Neural cell (in vitro differentiated cells): ENCODE results near the gene SMARCA5. TPM values are rescaled to one million over a fixed set of nuclear protein-coding genes. Genes with fewer than 3 reads are reported as not detected.

ENCODE experiments used
- H2AFZ ChIP-seq: fragments of 200-600, 300-800 bp; sonication (generic), shearing (Covaris generic); 2 replicates; pipeline ENCODE4 v1.6.0; 2014; ENCODE audit warnings: low read depth, mild to moderate bottlenecking, antibody characterized with exemption, low read length, moderate library complexity
- H3F3A ChIP-seq: fragments of 200-600 bp; shearing (Covaris generic); 2 replicates; pipeline ENCODE4 v1.6.1; 2016; ENCODE audit warnings: mild to moderate bottlenecking, moderate library complexity, mixed read lengths, antibody characterized with exemption, low read length; ENCODE audit not compliant: insufficient read depth, poor library complexity, severe bottlenecking
- H3K27ac ChIP-seq: fragments of 200-600, 300-800 bp; sonication (generic), shearing (Covaris generic); 2 replicates; pipeline ENCODE4 v1.5.1; 2014; ENCODE audit warnings: mild to moderate bottlenecking, low read length, moderate library complexity
- H3K27me3 ChIP-seq: fragments of 300-800, 200-600 bp; sonication (generic), shearing (Covaris generic); 2 replicates; pipeline ENCODE4 v1.6.0; 2014; ENCODE audit warnings: mild to moderate bottlenecking, low read depth, low read length, moderate library complexity; ENCODE audit not compliant: insufficient read depth
- H3K36me3 ChIP-seq: fragments of 300-800, 200-600 bp; sonication (generic), shearing (Covaris generic); 2 replicates; pipeline ENCODE4 v1.5.1; 2014; ENCODE audit warnings: mild to moderate bottlenecking, antibody characterized with exemption, low read length, moderate library complexity; ENCODE audit not compliant: insufficient read depth
- H3K4me2 ChIP-seq: fragments of 300-800, 200-600 bp; sonication (generic), shearing (Covaris generic); 2 replicates; pipeline ENCODE4 v1.6.0; 2014; ENCODE audit warnings: mild to moderate bottlenecking, low read length
- H3K4me3 ChIP-seq: fragments of 300-800, 200-600 bp; sonication (generic), shearing (Covaris generic); 2 replicates; pipeline ENCODE4 v1.5.1; 2014; ENCODE audit warnings: mild to moderate bottlenecking, low read length, moderate library complexity
- H3K79me2 ChIP-seq: fragments of 200-600 bp; shearing (Covaris generic); replicated peaks from 2 replicates; pipeline ENCODE4 v1.6.0; 2014; ENCODE audit warnings: mild to moderate bottlenecking, low read length, moderate library complexity; ENCODE audit not compliant: insufficient read depth
- H3K9ac ChIP-seq: fragments of 300-800, 200-600 bp; sonication (generic), shearing (Covaris generic); 2 replicates; pipeline ENCODE4 v1.6.1; 2016; ENCODE audit warnings: mild to moderate bottlenecking, low read length, mixed read lengths
- H3K9me2 ChIP-seq: fragments of 200-600 bp; shearing (Covaris generic); 2 replicates; pipeline ENCODE4 v1.6.1; 2016; ENCODE audit warnings: mild to moderate bottlenecking, low read length, mixed read lengths; ENCODE audit not compliant: insufficient read depth
- H3K9me3 ChIP-seq: fragments of 200-600, 300-800 bp; sonication (generic), shearing (Covaris generic); 2 replicates; pipeline ENCODE4 v1.6.1; 2016; ENCODE audit warnings: mild to moderate bottlenecking, mixed run types, low read length, moderate library complexity, mixed read lengths
- H4K20me1 ChIP-seq: fragments of 200-600 bp; shearing (Covaris generic); 2 replicates; pipeline ENCODE4 v1.6.1; 2016; ENCODE audit warnings: mild to moderate bottlenecking, mixed run types; ENCODE audit not compliant: insufficient read depth
- EP300 ChIP-seq: fragments of 450-650 bp; conservative IDR thresholded peaks from 2 replicates; pipeline ENCODE4 v1.6.1; 2014; ENCODE audit warnings: antibody characterized with exemption, mild to moderate bottlenecking, moderate library complexity; ENCODE audit not compliant: poor library complexity, severe bottlenecking
- EZH2 ChIP-seq: fragments of 200-600, 300-800 bp; shearing (Covaris generic), sonication (generic); IDR thresholded peaks from 2 replicates; pipeline ENCODE4 v1.6.1; 2014; ENCODE audit warnings: antibody characterized with exemption, low read length, borderline replicate concordance, mild to moderate bottlenecking; ENCODE audit not compliant: insufficient read depth, poor library complexity, severe bottlenecking
- MXI1 ChIP-seq: fragments of 450-650 bp; conservative IDR thresholded peaks from 2 replicates; pipeline ENCODE4 v1.6.1; 2014; ENCODE audit warnings: antibody characterized with exemption, mild to moderate bottlenecking; ENCODE audit not compliant: poor library complexity, severe bottlenecking
- POLR2AphosphoS5 ChIP-seq: IDR thresholded peaks from 2 replicates; pipeline ENCODE4 v1.6.1; 2012
- RAD21 ChIP-seq: fragments of 450-650 bp; conservative IDR thresholded peaks from 2 replicates; pipeline ENCODE4 v1.6.1; 2014; ENCODE audit warnings: antibody characterized with exemption, mild to moderate bottlenecking, moderate library complexity
- SMC3 ChIP-seq: fragments of 450-650 bp; conservative IDR thresholded peaks from 2 replicates; pipeline ENCODE4 v1.6.1; 2014; ENCODE audit warnings: antibody characterized with exemption, mild to moderate bottlenecking, moderate library complexity; ENCODE audit not compliant: poor library complexity
- TAF1 ChIP-seq: IDR thresholded peaks from 2 replicates; pipeline ENCODE4 v1.6.1; 2012; ENCODE audit warnings: low read depth
- polyA plus RNA-seq: library from polyadenylated mRNA; depleted of rRNA; stranded (reverse); fragments of >200 nt; gene quantifications from 2 replicates; pipeline ENCODE4 v1.2.3, GENCODE V29; 2014
- TF ChIP-seq, protein P1 (sequence below): IDR thresholded peaks from 2 replicates; pipeline ENCODE4 v1.6.1; 2012; ENCODE audit warnings: borderline replicate concordance
- TF ChIP-seq, protein P2 (sequence below): fragments of 450-650 bp; IDR thresholded peaks from 2 replicates; pipeline ENCODE4 v1.5.1; 2014; ENCODE audit warnings: antibody characterized with exemption, mild to moderate bottlenecking, moderate library complexity; ENCODE audit not compliant: poor library complexity, severe bottlenecking

SMARCA5 gene
- polyA plus RNA-seq, 1 donor from 2014 or later: 49.2 TPM

DNA sequence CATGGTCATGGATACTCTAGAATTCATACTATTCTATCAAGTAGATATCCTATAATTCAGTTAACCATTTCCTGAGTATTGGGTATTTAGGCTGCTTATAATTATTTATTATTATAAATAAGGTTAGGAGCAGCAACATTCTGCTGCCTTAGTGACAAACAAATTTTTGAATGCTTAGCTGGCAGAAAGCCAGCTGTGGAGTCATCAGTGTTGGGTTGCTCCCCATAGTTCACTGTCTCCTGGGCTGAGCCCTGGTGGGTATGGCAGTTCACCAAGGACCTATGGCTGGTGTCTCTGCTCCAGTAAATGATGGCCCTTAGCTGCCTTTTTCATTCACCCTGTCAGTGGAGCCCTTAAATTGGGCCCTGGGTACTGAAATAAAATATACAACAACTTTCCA, 61.8 kb downstream of the SMARCA5 start:
- Histone ChIP-seq H2AFZ (no peak overlapping the region), H3K4me2 (no peak overlapping the region), H3F3A (no peaks in the 10 kb centered on the region), H4K20me1 (no peaks in the 10 kb centered on the region), H3K4me3 (no peak overlapping the region), H3K9me3 (no peaks in the 10 kb centered on the region), H3K79me2 (no peaks in the 10 kb centered on the region), H3K9ac (no peak overlapping the region), H3K27ac (no peak overlapping the region), H3K36me3 (no peaks in the 10 kb centered on the region), H3K27me3 (no peaks in the 10 kb centered on the region), H3K9me2 (no peaks in the 10 kb centered on the region)
- no peak for TF ChIP-seq POLR2AphosphoS5
- no peak for TF ChIP-seq EP300
- TF ChIP-seq MXI1: no peak
- no peak for TF ChIP-seq SMC3
- TF ChIP-seq, protein P1, sequence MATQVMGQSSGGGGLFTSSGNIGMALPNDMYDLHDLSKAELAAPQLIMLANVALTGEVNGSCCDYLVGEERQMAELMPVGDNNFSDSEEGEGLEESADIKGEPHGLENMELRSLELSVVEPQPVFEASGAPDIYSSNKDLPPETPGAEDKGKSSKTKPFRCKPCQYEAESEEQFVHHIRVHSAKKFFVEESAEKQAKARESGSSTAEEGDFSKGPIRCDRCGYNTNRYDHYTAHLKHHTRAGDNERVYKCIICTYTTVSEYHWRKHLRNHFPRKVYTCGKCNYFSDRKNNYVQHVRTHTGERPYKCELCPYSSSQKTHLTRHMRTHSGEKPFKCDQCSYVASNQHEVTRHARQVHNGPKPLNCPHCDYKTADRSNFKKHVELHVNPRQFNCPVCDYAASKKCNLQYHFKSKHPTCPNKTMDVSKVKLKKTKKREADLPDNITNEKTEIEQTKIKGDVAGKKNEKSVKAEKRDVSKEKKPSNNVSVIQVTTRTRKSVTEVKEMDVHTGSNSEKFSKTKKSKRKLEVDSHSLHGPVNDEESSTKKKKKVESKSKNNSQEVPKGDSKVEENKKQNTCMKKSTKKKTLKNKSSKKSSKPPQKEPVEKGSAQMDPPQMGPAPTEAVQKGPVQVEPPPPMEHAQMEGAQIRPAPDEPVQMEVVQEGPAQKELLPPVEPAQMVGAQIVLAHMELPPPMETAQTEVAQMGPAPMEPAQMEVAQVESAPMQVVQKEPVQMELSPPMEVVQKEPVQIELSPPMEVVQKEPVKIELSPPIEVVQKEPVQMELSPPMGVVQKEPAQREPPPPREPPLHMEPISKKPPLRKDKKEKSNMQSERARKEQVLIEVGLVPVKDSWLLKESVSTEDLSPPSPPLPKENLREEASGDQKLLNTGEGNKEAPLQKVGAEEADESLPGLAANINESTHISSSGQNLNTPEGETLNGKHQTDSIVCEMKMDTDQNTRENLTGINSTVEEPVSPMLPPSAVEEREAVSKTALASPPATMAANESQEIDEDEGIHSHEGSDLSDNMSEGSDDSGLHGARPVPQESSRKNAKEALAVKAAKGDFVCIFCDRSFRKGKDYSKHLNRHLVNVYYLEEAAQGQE: no peak
- no peak for TF ChIP-seq EZH2
- TF ChIP-seq, protein P2, sequence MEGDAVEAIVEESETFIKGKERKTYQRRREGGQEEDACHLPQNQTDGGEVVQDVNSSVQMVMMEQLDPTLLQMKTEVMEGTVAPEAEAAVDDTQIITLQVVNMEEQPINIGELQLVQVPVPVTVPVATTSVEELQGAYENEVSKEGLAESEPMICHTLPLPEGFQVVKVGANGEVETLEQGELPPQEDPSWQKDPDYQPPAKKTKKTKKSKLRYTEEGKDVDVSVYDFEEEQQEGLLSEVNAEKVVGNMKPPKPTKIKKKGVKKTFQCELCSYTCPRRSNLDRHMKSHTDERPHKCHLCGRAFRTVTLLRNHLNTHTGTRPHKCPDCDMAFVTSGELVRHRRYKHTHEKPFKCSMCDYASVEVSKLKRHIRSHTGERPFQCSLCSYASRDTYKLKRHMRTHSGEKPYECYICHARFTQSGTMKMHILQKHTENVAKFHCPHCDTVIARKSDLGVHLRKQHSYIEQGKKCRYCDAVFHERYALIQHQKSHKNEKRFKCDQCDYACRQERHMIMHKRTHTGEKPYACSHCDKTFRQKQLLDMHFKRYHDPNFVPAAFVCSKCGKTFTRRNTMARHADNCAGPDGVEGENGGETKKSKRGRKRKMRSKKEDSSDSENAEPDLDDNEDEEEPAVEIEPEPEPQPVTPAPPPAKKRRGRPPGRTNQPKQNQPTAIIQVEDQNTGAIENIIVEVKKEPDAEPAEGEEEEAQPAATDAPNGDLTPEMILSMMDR: no peak
- TF ChIP-seq TAF1: no peak
- no peak for TF ChIP-seq RAD21

DNA sequence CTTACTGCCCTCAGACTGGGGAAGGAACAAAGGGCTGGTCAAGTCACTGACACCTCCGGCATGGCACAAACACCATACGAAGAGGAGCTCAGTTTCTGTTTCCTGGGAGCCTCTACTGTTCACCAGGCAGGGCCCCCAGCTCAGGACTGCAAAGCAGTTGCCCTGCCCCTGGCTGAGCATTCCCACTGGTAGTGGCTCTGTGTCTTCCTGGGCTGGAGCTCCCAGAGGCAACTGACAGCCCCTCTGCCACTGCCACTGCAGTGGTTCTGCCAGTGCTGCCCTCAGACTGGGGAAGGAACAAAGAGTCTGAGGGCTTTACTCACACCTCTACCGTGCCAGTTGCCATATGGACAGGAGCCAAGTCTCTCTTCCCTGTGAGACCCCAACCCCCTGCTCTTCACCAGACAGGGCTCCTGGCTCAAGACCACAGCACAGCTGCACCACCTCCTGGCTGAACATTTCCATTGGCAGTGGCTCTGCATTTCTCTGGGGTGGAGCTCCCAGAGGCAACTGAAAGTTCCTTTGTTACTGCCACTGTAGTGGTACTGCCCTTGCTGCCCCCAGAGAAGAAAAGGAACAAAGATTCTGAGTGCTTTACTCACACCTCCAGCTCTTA, 67.9 kb downstream of the SMARCA5 start:
- H2AFZ ChIP-seq: no peak overlapping the region
- no peaks in the 10 kb centered on the region for H3K9me2 ChIP-seq
- H3K9ac ChIP-seq: no peak overlapping the region
- no peaks in the 10 kb centered on the region for H3K79me2 ChIP-seq
- no peak overlapping the region for H3K27ac ChIP-seq
- H3K9me3 ChIP-seq: no peaks in the 10 kb centered on the region
- no peaks in the 10 kb centered on the region for H4K20me1 ChIP-seq
- H3K36me3 ChIP-seq: no peaks in the 10 kb centered on the region
- no peak overlapping the region for H3K4me2 ChIP-seq
- H3F3A ChIP-seq: no peaks in the 10 kb centered on the region
- TF ChIP-seq POLR2AphosphoS5 (no peak), RAD21 (no peak), MXI1 (no peak), SMC3 (no peak), TAF1 (no peak), EP300 (no peak), EZH2 (no peak)
- TF ChIP-seq, protein P1: no peak
- H3K27me3 ChIP-seq: no peaks in the 10 kb centered on the region
- H3K4me3 ChIP-seq: no peak overlapping the region
